ENCODE data around the gene CFAP45.

The CFAP45 gene

DNA sequence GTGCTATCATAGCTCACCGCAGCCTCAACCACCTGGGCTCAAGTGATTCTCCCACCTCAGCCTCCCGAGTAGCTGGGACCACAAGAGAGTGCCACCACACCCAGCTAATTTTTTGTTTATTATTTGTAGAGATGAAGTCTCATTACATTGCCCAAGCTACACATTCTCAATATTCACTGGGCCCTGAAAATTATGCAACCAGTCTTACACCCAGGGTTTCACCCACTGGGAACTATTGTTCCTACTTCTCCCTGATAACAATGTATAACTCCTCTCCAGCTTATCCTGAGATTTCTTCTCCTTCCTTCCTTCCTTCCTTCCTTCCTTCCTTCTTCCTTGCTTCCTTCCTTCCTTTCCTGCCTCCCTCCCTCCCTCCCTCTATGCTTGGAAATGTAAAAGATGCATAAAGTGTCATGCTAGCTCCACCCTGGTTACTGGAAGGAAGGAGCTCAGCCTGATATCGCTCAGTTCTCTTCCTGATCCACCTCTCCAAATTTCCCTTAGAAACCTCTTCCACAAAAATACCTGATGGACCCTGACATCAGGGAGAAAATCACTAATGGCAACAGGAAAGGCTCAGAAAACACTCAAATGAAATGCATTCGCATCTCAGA lies 26.3 kb downstream of the CFAP45 start:
- DNase-seq = no peak

DNA sequence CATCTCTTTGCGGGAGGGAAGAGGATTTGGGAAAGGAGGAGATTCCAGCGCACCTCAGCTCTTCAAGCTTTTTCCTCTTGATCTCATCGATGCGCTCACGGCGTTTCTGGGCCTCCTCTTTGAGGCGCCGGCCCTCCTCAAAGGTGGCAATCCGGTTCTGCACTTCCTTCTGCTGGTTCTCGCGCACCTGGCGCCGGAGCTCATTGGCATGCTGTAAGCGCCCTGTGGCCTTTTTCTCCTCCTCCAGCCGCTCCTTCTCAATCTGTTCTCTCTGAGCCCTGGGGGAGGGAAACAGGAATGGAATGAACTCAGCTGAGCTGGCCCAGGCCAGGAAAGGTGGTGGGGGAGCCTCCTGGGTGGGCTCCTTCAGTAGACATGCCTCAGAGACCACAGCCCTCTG lies 27.1 kb downstream of the CFAP45 start:
- DNase-seq = no peak

DNA sequence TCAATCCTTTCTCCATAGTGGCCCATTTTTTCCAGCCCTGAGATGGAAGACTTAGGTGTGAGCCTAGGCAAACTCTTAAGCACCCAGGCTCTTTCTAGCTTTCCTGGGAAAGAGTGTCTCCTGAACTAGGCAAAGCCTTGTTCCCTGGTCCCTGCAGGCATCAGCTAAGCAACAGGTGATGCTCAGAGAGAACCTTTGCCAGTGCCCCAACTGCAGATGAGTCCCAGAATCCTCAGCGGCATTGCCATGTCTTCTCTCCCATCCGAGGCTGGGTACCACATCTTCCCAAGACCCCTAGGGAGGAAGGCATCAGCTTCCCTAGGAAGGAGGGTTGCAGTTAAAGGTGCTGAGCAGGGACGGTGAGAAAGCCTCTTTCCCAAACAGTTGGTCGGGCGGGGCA lies 29.3 kb downstream of the CFAP45 start:
- no peak for DNase-seq

DNA sequence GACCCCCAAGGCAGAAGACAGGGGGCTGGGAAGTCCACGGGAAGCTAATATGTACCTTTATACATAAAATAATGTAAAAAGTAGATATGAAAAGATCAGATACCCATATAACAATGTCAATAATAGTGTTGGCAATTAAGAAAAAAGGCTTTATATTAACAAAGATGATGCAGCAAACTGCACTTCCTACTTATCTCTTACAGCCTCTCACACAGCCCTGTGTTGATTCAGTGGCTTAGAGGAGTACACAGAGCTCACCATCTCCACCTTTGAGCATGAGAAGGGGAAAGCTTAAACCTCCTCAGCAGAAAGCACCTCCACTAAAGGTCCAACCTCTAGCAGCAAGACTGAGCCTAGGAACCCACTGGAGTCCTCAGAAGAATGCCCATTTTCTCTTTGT lies 30.4 kb downstream of the CFAP45 start:
- no peak for DNase-seq

DNA sequence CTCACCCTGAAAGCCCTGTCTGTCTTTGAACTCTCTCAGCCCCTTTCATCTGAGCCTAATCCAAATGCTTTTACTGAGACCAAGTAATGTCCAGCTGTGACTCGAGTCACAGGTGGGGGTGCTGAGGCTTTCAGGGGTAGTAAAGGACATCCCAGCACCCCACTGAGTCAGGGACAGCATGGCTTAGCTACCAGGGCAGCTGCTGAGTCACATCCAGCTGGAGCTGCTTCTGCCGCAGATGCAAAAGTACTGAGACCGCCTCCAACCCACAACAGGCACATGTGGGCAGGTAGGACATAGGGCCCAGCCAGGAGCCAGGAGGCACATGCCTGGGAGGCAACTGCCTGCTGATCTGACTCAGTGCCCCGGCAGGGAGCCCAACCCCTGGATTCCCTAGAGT lies 30.8 kb downstream of the CFAP45 start:
- DNase-seq = no peak

DNA sequence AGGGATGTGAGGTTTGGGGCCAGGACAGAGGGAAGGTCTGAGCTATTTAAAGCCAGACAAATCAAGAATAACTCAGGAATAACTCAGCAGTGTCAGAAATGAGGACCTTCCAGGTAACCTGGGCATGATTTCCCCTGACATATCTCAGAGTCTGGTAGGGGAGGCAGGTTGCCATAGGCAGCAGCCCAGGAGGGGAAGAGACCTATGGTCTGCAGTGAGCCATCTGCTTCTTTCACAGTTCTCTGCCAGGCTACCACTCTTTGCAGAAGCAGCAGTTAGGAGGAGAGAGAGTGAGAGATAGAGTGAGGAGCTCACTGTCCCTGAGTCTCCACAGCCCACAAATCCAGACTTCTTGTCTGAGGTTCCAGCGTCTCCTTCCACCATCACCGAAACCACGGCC lies 31.2 kb downstream of the CFAP45 start:
- no peak for DNase-seq

DNA sequence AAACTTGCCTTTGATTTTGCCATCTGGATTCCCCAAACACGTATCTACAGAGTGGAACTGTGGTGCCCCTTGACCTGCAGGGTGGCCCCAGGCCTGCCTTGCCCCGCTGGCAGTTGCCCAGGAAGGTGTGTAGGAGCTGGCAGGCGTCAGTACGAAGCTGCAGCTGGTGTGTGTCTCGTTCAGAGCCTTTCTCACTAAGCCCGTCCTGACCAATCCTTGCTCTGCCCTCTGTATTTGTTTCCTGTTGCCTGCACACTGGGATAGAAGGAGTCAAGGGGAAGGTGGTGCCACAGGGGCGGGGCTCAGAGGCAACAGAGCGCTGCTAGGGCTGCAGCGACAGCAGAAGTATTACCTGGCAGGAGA lies 32.3 kb downstream of the CFAP45 start:
- no peak for DNase-seq

DNA sequence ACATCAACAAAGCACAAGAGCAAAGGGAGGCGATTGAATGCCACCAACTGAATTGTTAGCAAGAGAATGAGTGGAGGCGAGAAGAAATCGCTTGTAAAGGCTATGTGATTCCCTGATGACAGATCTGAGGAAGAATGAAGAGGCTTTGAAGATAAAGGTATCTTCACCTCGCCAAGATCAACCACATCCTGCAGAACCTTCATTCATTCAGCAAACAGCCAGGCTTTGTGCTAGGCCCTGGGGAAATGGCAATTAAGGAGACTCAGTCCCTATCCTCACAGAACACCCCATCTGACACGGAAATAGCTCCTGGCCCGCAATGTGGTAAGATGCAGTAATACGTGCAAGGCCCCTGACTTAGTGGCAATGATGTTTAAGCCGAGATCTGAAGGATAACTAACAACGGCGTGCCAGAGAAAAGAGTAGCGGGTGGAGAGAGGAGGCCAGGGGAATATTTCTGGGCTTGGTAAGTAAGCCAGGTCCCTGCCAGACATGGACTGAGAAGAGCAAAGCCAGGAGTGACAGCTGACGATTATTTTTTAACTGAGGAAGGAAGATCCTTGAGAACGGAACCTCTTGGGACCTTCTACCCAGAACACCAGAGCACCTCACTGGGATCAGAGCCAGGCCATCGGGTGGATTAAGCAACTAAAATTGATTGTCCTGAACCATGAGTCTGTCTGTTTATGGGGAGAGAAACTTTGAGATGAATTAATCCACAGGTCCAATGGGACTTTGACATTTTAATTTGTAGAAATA lies 32.9 kb downstream of the CFAP45 start:
- DNase-seq = no peak

DNA sequence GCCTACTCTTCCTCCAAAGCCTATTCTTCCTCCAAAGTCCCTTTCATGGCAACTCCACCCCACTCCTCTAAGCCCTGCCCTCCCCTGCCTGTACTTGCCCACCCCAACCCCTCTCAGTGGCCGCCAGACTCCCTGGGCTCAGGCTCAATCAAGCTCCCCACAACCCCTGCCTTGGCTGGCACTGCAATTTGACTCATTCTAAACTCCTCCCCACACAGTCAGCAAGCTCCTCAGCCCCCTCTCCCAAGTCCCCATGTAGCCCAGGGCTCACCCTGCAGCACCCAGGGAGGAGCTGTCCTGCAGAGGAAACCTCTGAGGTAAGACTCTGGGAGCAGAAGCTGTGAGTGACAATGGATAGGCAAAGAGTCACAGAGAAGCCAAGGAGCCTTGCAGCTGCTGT lies 33.9 kb downstream of the CFAP45 start:
- DNase-seq = no peak

DNA sequence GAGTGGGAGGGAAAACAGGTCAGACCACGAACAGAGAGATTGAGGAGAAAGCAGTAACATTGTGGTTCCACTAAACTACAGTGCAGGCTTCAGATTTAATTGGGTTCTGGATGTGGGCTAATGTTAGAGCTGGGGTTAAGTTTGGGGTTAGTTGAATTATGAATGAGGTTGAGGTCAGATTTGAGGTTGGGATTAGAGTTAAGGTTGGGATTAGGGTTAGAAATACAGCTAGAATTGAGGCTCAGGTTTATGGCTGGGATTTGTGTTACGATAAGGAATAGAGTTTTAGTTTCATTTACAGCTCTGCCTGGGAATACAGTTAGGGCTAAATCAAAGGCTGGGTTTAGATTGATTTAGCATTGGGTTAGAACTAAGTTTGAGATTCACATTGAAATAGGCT lies 35.7 kb downstream of the CFAP45 start:
- no peak for DNase-seq

DNA sequence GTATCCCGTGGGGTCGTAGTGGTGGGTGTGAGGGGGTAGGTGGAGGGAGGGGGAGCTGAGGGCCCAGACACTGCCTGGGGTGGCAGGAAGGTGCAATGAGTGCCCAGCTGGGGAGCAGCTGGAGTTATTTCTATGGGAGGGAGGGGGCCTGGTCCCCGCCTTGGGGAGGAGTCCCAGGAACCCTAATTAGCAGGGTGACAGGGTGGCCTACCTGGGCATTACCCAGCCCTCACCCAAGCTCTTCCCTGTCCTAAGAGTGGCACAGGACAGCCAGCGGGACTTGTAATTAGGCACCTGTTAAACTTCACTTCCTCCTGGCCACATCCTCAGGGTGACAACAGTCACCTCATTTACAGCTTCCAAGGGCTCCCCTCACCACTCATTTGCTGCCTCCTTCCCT lies 37.4 kb downstream of the CFAP45 start, which contains the start of gene VSIG8:
TSS of gene VSIG8 (minus strand) at position 101 of the 400 bp plus-strand sequence. CDS start 136 bp downstream, outside the sequence.
- DNase-seq = no peak

DNA sequence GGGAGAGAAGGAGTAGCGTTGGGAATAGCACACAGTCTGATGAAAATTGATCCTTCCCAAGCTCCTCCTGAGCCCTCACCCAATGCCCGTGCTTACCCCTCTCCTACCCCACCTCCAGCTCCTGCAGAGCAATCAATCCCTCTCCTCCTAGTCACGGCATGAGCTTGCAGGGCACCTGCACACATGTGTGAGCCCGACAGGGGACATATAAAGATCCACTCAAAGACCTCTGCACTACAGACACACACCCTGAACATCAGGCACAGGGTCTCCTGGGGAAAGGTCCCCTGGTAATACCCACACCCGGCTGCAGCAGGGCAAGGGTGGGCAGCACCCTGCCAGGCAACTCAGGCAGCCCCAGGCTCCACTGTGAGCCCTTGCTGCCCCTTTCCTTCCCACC lies 37.9 kb downstream of the CFAP45 start:
- DNase-seq = no peak

DNA sequence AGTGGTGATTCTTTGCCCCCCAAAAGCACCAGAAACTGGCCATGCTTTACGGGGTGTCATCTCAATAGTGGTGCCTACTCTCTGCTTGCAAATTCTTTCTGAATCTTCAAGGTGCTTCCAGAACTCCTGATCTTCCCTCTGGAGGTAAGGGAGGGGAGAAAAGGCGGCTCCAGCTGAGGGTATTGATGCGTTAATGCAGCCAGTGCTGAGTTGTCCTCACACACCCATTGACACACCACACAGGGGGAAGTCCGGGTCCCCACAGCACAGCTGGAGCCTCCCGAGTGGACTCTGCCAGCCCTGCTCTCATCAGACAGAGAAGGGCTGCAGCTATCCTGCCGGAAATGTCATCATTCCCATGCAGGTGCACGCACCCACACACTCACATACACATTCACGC lies 38.7 kb downstream of the CFAP45 start:
- no peak for DNase-seq

DNA sequence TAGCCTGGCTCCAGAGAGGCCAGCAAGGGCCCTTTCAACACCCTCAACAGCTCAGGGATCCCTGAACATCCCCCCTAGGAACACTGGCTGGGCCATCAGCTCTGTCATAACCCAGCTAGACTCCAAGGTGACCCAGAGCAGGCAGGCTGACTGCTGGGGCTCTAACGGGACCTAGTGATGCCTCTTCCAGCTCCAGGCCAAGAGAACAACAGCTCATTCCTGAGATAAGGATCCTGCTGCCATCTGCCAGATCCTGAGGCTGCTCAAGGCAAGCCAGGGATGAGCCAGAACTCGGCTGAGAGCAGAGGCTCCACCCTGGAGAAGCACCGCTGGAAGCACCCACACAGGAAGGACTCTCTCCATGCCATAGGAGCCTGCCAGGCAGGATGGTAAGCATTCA lies 39.5 kb downstream of the CFAP45 start:
- DNase-seq = no peak

DNA sequence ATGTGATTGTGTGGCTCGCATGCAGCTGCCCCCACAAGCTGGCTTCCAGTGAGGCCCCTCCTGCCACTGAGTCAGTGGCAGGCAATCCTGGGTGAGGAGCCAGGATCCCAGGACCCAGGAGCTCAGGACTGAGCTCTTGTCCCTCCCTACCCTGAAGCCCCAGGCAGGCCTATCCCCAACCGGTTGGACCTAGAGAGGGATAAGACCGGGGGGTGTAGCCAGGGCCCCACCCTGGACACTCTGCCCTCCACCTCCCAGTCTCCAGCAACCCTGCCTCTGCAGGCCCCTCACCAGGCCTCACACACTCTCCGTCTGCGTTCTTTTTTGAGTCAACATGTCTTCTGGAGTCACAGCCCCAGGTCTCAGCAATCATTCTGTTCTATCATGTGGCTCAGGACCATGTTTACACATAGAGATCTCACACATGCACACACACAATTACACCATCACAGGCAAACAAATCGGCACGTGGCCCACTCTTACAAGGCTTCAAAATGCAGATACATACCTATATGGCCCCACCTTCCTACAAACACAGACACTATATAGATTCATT lies 40.1 kb downstream of the CFAP45 start:
- no peak for DNase-seq

DNA sequence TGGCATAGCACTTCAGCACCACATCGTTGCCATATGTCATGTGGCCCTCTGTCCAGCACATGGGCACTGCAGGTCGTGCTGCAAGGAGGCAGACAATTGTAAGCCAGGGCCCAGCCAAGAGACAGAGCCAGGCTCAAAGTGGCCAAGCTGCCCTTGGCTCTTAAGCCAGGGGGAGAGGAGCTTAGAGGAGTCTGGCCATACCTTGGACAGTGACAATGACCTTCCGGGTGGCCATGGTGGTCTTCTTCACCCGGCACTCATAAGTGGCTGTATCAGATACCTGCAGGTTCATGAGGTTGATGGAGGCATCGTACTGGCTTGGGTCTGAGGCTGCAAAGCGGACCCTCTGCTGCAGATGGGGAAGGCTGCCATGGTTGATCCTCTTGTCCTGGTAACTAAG lies 42.1 kb downstream of the CFAP45 start:
- DNase-seq = no peak

DNA sequence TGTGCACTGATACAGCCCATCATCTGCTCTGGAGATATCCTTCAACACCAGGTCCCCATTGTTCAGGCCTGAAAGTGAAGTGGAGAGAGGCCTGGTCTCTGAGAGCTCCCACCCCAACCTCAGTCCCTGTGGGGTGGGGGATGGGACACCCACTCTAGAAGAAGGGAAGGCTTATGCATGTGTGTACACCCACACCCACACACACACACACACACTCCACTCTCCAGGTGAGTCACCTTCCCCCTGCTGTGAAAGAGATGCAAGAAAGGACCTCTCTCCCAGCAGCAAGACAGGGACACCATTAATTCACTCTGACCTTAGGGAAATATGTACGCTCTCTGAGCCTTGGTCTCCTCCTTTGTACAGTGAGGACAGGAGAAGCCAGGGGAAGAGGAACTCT lies 43.4 kb downstream of the CFAP45 start:
- no peak for DNase-seq

DNA sequence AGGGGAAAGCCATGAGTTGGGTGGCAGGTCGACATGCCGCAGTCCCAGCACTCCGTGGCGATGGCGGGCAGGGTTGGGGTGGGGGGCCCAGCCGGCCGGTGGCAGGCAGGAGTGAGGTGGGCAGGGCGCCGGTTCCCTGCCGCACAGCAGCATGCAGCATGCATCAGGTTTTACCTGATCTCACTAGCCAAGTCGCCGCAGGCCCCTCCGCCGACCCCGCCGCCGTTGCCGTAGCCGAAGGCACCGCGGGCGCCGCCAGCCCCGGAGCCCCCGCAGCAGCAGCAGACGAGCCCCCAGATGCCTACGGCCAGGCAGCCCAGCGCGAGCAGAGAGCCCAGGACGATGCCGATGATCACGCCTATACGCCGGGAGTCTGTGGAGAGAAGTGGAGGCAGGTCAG lies 44.3 kb downstream of the CFAP45 start:
- DNase-seq = no peak

DNA sequence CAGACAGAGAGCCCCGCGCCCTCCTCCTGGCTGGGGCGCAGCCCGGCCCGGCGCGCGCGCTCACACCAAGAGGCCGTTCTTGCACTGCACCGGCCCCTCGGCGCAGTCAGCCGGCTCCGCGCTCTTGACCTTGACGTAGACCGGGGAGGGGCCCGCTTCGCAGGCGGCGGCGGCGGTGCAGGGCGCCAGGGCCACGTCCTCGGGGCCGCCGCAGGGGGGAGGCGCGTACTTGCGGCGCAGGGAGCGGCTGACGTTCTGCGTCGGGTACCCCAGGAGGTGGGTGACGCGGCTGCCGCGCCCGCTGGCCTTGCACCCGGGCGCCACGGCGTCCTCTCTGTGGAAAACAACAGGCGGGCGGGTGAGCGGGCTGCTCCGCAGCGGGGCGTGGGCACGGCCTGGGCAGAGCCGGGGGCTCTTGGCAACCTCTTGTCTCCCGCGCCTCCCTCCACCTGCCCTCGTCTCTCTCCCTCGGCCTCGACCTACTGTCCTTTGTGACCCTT lies 45.2 kb downstream of the CFAP45 start:
- peak; percentile 89 for DNase-seq

DNA sequence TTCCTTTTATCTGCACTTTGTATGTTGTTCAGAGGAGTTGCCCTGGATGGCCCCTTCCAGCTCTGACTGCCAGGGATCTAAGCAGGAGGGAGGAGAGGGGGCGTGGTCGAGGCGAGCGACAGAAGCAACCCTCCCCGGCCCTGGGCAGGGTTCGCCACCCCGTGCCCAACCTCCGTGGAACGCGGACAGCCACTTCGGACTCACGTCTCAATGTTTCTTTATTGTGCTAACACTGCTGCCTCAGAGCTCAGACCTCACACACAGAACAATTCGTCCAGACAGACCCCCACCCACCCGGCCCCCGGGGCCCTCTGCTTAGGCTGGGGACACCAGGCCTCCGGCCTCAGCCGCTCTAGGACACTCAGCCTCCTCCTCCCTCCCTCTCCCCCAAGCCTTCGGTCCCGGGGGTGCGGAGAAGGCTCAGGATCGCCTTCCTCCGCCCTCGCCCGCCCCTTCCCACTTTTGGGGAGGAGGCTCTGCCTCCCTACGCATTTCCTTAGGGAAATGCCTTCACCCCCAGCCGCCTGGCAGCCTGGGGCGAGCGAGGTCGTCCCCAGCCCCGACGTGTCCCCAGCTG lies 45.8 kb downstream of the CFAP45 start:
- DNase-seq = no peak

DNA sequence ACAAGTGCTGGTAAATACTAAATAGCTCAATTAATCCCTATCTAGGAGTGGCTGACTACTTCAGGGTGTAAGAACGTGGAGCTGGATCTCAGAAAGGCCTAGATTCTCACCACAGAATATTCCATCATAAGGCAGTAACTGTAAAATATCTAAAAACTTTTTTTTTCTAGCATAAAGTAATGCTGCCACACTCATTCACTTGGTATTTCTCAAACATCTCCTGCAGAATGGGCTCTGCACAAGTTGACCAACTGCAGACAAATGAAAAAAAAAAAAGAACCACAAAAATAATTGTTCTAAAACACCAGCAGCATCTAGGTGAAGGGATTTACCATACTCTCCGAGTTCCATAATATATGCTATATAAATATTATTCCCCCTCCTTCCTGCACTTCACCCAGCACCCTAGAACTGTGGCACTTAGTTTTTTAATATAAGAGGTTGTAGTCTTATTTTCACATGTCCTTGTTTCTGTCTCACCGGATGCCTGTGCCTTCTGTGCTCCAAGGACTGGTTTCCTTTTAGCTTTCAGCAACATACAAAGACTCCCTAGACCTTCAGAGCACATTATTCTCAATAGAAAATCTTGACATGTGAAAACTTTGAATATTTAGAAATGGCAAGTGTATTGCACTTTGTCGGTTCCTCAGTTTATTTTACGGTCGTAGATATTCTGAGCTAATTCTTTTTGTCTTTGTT lies 46.4 kb downstream of the CFAP45 start:
- no peak for DNase-seq

DNA sequence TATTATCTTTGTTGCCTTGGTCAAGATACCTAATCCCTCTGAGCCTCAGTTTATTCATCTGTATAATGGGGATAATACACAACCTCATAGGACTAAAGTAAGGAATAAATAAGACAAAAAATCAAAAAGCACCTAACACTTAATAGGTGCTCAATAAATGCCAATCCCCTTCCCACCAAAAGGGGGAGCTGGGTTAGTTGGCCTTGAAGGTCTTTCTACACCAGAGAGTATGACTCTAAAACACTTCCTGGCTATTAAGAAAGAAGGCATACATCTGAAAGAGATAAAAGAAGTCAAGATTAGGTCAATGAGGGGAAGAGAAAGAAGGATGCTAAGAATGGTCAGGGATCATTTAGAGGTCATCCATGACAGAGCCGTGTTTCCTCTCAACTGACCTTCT lies 48.6 kb downstream of the CFAP45 start:
- no peak for DNase-seq

DNA sequence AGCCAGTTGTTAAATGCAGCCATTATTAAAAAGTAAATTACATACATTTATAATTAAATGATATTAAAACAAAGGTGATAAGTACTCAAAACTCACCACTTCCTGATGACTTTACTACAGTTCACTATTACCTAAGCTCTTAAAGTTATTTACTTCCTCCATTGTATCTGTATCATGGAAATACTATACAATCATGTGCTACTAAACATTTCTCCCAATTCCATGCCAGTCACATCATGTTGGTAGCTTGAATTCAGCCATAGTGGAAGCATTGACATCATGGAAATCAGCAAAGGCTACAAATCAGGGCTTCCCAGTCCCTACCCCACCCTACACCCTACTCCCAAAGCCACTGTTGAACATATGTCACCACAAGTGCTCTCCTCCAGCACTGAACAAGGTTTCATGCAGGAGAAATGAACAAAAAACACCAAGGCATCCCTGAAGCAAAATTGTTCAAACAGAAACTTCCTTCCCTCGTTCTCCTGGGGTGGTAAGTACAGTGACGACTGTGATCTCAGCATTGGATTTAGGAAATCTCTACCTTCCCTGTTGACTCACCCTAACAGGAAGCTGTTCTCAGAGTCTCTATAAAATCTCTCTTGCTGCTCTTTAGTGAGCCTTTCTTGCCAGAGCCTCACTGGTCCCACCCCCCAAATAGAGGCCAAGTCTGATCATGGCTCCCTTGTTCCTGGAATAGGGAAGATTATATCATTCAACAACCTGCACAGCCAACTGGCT lies 50.2 kb downstream of the CFAP45 start:
- DNase-seq = no peak

Data from activated effector memory CD4-positive, alpha-beta T cell treated with anti-CD3 and anti-CD28 coated beads, Interleukin-2, amount 50 U/mL, for 16 hours (primary cell).